Vagina (tissue), 2 donors: ENCODE data around the gene DGLUCY. TPM values are rescaled to one million over a fixed set of nuclear protein-coding genes. Genes with fewer than 3 reads are reported as not detected.

Experiments
- DNase-seq, 2 donors: peaks; one replicate each; pipeline ENCODE4 v3.0.0-alpha.2; 2017; ENCODE audit errors: extremely low spot score in 2 of 2
- H3K27ac ChIP-seq: fragments of 200-600 bp; sonication (generic); one replicate; pipeline ENCODE4 v1.5.1; 2019
- H3K27me3 ChIP-seq: fragments of 200-600 bp; sonication (generic); one replicate; pipeline ENCODE4 v1.5.1; 2019
- H3K36me3 ChIP-seq, 2 donors: fragments of 200-600 bp; sonication (generic); one replicate each; pipeline ENCODE4 v1.5.1; 2017 to 2019
- H3K4me1 ChIP-seq: fragments of 200-600 bp; sonication (generic); one replicate; pipeline ENCODE4 v1.5.1; 2019
- H3K4me3 ChIP-seq, 2 donors: fragments of 200-600 bp; sonication (generic); 1 replicate in 1 of 2; 2 replicates in 1 of 2; pipeline ENCODE4 v1.5.1; 2016 to 2019
- H3K9me3 ChIP-seq: fragments of 200-600 bp; sonication (generic); one replicate; pipeline ENCODE4 v1.5.1; 2019
- POLR2A ChIP-seq, 2 donors: fragments of 450-650 bp; IDR thresholded peaks; one replicate each; pipeline ENCODE4 v1.6.1; 2017; ENCODE audit warnings: antibody characterized with exemption in 2 of 2, mild to moderate bottlenecking in 2 of 2, moderate library complexity in 2 of 2
- POLR2AphosphoS5 ChIP-seq, 2 donors: sonication (generic); formaldehyde crosslinking; IDR thresholded peaks; one replicate each; pipeline ENCODE4 v1.9.0; 2017; ENCODE audit warnings: antibody characterized with exemption in 2 of 2, mild to moderate bottlenecking in 2 of 2, low read depth in 1 of 2; ENCODE audit not compliant: insufficient read depth in 1 of 2
- intact Hi-C: fragments of 100-400 bp; cut with DNase I; formaldehyde crosslinking; loops from one replicate; pipeline ENCODE4 v1.15.1; 2023
- total RNA-seq: library from RNA; depleted of rRNA; stranded (reverse); fragments of >200 nt; gene quantifications from one replicate; pipeline ENCODE4 v1.2.3, GENCODE V29; 2016
- TF ChIP-seq, protein P1 (sequence below), 3 experiments: fragments of 450-650 bp in 2 of 3; fragments of 200-600 bp in 1 of 3; sonication (generic) in 1 of 3; IDR thresholded peaks; one replicate each; pipeline ENCODE4 v1.5.1; 2017 to 2019; ENCODE audit warnings: antibody characterized with exemption in 3 of 3, mild to moderate bottlenecking in 2 of 3, moderate library complexity in 2 of 3

The DGLUCY gene
- total RNA-seq, 1 donor from 2014 or later: 57.0 TPM

DNA sequence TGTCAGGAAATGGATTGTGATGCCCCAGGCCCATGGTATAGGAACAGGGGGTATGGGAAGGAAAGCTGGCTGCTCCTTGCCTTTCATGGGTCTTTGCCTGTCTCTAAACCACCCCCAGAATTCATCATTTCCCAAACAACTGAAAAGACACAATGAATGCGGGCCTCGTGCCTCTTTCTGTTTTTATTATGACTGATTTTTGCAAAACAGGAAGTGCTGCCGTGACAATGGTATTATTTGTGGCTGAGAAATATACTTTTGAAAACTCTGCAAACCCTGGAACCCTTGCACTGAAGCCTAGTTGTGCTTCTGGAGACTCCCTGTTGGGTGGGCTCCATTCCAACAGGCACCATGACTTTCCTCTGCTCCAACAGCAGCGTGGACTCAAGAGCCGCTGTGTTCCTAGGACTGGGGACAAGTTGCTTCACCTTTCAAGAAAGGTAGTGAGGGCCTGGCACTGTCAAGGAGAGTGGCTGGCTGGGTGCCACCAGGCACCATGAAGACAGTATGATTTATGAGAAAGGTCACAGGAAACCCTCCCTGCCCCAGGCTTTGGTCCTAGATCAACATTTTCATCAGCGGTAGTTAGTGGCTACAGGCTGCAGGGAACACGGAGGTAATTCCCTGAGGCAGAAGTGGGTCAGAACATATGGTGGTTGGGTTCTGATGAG is 4.8 kb upstream of the DGLUCY start:
- intact Hi-C loops: no loop called here
- TF ChIP-seq POLR2A (IDR thresholded peaks at IDR 0.05) (no peak), POLR2AphosphoS5 (IDR thresholded peaks at IDR 0.05; ENCODE audit: insufficient read depth in 1 of 2, low read depth in 1 of 2) (no peak)
- TF ChIP-seq, protein P1, sequence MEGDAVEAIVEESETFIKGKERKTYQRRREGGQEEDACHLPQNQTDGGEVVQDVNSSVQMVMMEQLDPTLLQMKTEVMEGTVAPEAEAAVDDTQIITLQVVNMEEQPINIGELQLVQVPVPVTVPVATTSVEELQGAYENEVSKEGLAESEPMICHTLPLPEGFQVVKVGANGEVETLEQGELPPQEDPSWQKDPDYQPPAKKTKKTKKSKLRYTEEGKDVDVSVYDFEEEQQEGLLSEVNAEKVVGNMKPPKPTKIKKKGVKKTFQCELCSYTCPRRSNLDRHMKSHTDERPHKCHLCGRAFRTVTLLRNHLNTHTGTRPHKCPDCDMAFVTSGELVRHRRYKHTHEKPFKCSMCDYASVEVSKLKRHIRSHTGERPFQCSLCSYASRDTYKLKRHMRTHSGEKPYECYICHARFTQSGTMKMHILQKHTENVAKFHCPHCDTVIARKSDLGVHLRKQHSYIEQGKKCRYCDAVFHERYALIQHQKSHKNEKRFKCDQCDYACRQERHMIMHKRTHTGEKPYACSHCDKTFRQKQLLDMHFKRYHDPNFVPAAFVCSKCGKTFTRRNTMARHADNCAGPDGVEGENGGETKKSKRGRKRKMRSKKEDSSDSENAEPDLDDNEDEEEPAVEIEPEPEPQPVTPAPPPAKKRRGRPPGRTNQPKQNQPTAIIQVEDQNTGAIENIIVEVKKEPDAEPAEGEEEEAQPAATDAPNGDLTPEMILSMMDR (IDR thresholded peaks at IDR 0.05): no peak
- no peaks in the 10 kb centered on the region for H3K27me3 ChIP-seq
- no peaks in the 10 kb centered on the region for H3K9me3 ChIP-seq
- no peaks in the 10 kb centered on the region for H3K36me3 ChIP-seq
- H3K4me1 ChIP-seq: peaks cover 22% of the 10 kb centered on the region
- peak overlapping the region; percentile 68 for H3K27ac ChIP-seq
- H3K4me3 ChIP-seq: no peak overlapping the region
- no peak for DNase-seq

DNA sequence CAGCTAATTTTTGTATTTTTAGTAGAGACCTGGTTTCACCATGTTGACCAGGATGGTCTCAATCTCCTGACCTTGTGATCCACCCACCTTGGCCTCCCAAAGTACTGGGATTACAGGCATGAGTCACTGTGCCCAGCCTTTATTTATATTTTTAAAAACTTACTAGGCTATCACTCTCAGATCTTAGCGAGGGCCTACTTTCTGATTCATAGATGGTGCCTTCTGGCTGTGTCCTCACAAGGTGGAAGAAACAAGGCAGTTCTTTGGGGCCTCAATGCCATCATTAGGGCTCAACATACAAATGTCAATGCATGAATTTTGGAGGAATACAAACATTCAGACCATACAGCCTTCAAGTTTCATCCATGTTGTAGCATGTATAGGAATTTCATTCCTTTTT is 2.4 kb upstream of the DGLUCY start:
- no peaks in the 10 kb centered on the region for H3K9me3 ChIP-seq
- no peaks in the 10 kb centered on the region for H3K36me3 ChIP-seq
- TF ChIP-seq POLR2AphosphoS5 (IDR thresholded peaks at IDR 0.05; ENCODE audit: insufficient read depth in 1 of 2, low read depth in 1 of 2): no peak
- TF ChIP-seq, protein P1 (IDR thresholded peaks at IDR 0.05): no peak
- TF ChIP-seq POLR2A (IDR thresholded peaks at IDR 0.05): no peak
- no peaks in the 10 kb centered on the region for H3K27me3 ChIP-seq
- DNase-seq: no peak
- intact Hi-C loops: no loop called here
- H3K4me1 ChIP-seq: peaks cover 46% of the 10 kb centered on the region
- H3K27ac ChIP-seq: no peak overlapping the region
- H3K4me3 ChIP-seq: no peak overlapping the region

DNA sequence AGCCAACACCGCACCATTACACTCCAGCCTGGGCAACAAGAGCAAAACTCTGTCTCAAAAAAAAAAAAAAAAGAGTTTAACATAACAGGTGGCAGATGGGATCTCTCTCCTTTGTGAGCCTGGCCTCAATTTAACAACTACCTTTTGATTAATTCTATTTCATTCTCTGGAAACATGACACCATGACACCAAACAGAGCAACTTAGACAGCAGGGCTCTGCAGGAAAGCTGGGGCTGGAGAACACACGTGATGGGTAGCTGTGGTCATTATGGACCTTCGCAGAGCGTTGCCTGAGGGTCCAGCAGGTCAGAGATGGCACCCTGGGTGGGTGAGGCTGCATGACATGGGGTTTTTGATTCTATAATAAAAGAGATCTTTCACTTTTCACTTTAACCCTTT is 1.7 kb upstream of the DGLUCY start:
- intact Hi-C loops: no loop called here
- DNase-seq: no peak
- H3K36me3 ChIP-seq: no peaks in the 10 kb centered on the region
- no peak overlapping the region for H3K27ac ChIP-seq
- peaks cover 53% of the 10 kb centered on the region for H3K4me1 ChIP-seq
- no peak for TF ChIP-seq POLR2A (IDR thresholded peaks at IDR 0.05)
- TF ChIP-seq POLR2AphosphoS5 (IDR thresholded peaks at IDR 0.05; ENCODE audit: insufficient read depth in 1 of 2, low read depth in 1 of 2): no peak
- TF ChIP-seq, protein P1 (IDR thresholded peaks at IDR 0.05): no peak
- no peaks in the 10 kb centered on the region for H3K9me3 ChIP-seq
- H3K4me3 ChIP-seq: no peak overlapping the region
- H3K27me3 ChIP-seq: no peaks in the 10 kb centered on the region

DNA sequence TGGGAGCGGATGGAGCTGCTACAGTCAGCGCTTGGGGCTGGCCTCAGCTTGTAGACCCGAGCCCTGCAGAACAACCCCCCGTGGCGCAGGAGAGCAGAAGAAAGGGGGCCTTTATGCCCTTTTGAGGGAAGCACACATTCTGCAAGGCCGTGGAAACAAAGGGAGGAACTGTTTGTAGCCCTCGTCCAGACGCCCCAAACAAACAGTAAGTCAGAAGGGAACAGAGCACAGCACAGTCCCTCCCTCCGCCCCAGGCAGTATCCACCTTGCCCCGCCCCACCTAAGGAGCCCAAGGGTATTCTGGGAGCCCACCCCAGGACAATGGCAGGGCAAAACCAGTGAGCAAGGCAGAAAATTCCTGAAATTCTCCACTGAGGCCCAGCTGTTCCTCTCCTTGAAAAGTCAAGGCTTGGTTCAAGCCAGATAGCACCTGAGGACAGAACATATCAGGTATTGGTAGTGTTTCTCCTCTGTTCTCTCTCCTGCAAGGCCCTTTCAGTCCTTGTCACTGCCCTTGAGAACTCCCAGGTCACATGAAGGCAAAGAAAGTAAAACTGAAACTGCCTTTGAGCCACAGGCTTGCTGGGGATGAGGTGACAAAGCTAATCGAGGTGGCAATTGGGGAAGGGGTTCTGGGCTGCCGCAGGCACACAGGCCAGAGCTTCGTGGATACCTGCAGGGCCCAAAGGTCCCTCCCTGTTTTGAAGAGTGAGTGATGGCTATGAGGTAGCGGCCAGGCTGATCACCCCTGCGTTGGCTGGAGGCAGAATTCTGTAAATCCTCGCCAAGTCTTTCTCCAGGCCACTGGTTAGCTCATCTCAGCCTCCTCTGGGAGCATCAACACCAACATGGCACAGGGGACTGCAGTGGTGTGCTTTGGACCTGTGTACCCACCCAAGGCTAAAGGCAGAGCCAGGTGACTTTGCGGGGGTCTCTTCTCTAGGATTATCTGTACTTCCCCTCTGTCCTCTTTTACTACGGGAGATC is 499 bp downstream of the DGLUCY start:
- peaks cover 65% of the 10 kb centered on the region for H3K4me1 ChIP-seq
- no peaks in the 10 kb centered on the region for H3K27me3 ChIP-seq
- no peak for DNase-seq
- H3K36me3 ChIP-seq: no peaks in the 10 kb centered on the region
- intact Hi-C loops: loop anchor here (5.0 kb wide), 1 partner anchor 47 kb away; no protein-coding TSS in a partner anchor
- peak overlapping the region; percentile 68 to 71 for H3K4me3 ChIP-seq
- TF ChIP-seq, protein P1 (IDR thresholded peaks at IDR 0.05): no peak
- peak in 1 of 2 donors; percentile 29 for TF ChIP-seq POLR2A (IDR thresholded peaks at IDR 0.05)
- peak; percentile 70 to 84 for TF ChIP-seq POLR2AphosphoS5 (IDR thresholded peaks at IDR 0.05; ENCODE audit: insufficient read depth in 1 of 2, low read depth in 1 of 2)
- peak overlapping the region; percentile 97 for H3K27ac ChIP-seq
- H3K9me3 ChIP-seq: no peaks in the 10 kb centered on the region
